KMS-11 (cell line): ENCODE measurements around the gene PCNT.

Experiments
- H2AFZ ChIP-seq: fragments of 200-600 bp; sonication (generic); 2 replicates; pipeline ENCODE4 v1.6.1; 2016; ENCODE audit warnings: antibody characterized with exemption, mixed run types, low read depth
- H3K27ac ChIP-seq: fragments of 200-600 bp; sonication (generic); 2 replicates; pipeline ENCODE4 v1.6.1; 2016; ENCODE audit warnings: mild to moderate bottlenecking, mixed run types
- H3K27me3 ChIP-seq: fragments of 200-600 bp; sonication (generic); 2 replicates; pipeline ENCODE4 v1.6.1; 2017; ENCODE audit warnings: mild to moderate bottlenecking, low read depth, mixed run types, moderate library complexity; ENCODE audit not compliant: insufficient read depth
- H3K36me3 ChIP-seq: fragments of 200-600 bp; sonication (generic); 2 replicates; pipeline ENCODE4 v1.6.1; 2017; ENCODE audit warnings: mild to moderate bottlenecking, mixed run types; ENCODE audit not compliant: insufficient read depth
- H3K4me1 ChIP-seq: fragments of 200-600 bp; sonication (generic); 2 replicates; pipeline ENCODE4 v1.6.1; 2016; ENCODE audit warnings: mild to moderate bottlenecking, low read depth, mixed run types; ENCODE audit not compliant: poor library complexity, severe bottlenecking
- H3K4me2 ChIP-seq: fragments of 200-600 bp; sonication (generic); 2 replicates; pipeline ENCODE4 v1.7.0; 2016; ENCODE audit warnings: mild to moderate bottlenecking, mixed run types
- H3K4me3 ChIP-seq: fragments of 200-600 bp; sonication (generic); IDR thresholded peaks from 2 replicates; pipeline ENCODE4 v1.6.1; 2017; ENCODE audit warnings: low read depth, low read length, mixed read lengths; ENCODE audit not compliant: insufficient read depth
- H3K79me2 ChIP-seq: fragments of 200-600 bp; sonication (generic); 2 replicates; pipeline ENCODE4 v1.6.1; 2016; ENCODE audit warnings: low read depth, mixed run types; ENCODE audit not compliant: insufficient read depth
- H3K9ac ChIP-seq: fragments of 200-600 bp; sonication (generic); 2 replicates; pipeline ENCODE4 v1.6.1; 2016; ENCODE audit warnings: mild to moderate bottlenecking, mixed run types
- H4K20me1 ChIP-seq: fragments of 200-600 bp; sonication (generic); 2 replicates; pipeline ENCODE4 v1.6.1; 2016; ENCODE audit warnings: mild to moderate bottlenecking, mixed run types; ENCODE audit not compliant: insufficient read depth
- CTCF ChIP-seq: fragments of 200-600 bp; sonication (generic); conservative IDR thresholded peaks from 2 replicates; pipeline ENCODE4 v1.6.1; 2017; ENCODE audit warnings: low read depth, mild to moderate bottlenecking, antibody characterized with exemption, low read length, moderate library complexity, mixed read lengths

Gene PCNT

GRCh38 chr21:46320331-46320801, 3.6 kb upstream of the PCNT start:
- peaks cover 6% of the 10 kb centered on the region for H4K20me1 ChIP-seq
- peaks cover 40% of the 10 kb centered on the region for H3K79me2 ChIP-seq
- H3K9ac ChIP-seq: no peak overlapping the region
- no peak overlapping the region for H3K27ac ChIP-seq
- peaks cover 21% of the 10 kb centered on the region for H3K4me1 ChIP-seq
- no peak overlapping the region for H2AFZ ChIP-seq
- no peak overlapping the region for H3K4me3 ChIP-seq
- no peaks in the 10 kb centered on the region for H3K27me3 ChIP-seq
- no peak for TF ChIP-seq CTCF
- H3K4me2 ChIP-seq: no peak overlapping the region
- H3K36me3 ChIP-seq: no peaks in the 10 kb centered on the region

GRCh38 chr21:46322351-46323226, 1.4 kb upstream of the PCNT start:
- Histone ChIP-seq H2AFZ (0 out of 2 replicates have a peak overlapping the region, but pooled peaks have one; percentile 16), H3K36me3 (peaks cover 3% of the 10 kb centered on the region; the same call in 1 of the 2 replicates), H3K4me3 (peak overlapping the region; percentile 69), H3K4me1 (peaks cover 33% of the 10 kb centered on the region), H4K20me1 (peaks cover 6% of the 10 kb centered on the region), H3K4me2 (peak overlapping the region; percentile 81), H3K9ac (peak overlapping the region; percentile 94), H3K79me2 (peaks cover 58% of the 10 kb centered on the region), H3K27ac (peak overlapping the region; percentile 91), H3K27me3 (no peaks in the 10 kb centered on the region)
- TF ChIP-seq CTCF: no peak

- Histone ChIP-seq H3K79me2 (peaks cover 64% of the 10 kb centered on the region), H3K27me3 (no peaks in the 10 kb centered on the region), H3K9ac (peak overlapping the region; percentile 94), H3K4me2 (peak overlapping the region; percentile 81), H3K36me3 (peaks cover 4% of the 10 kb centered on the region; the same call in 1 of the 2 replicates), H2AFZ (0 out of 2 replicates have a peak overlapping the region, but pooled peaks have one; percentile 16), H3K4me1 (peaks cover 33% of the 10 kb centered on the region), H3K4me3 (peak overlapping the region; percentile 69), H4K20me1 (peaks cover 6% of the 10 kb centered on the region), H3K27ac (peak overlapping the region; percentile 91)
- TF ChIP-seq CTCF: no peak
These were observed 688 bp upstream of the PCNT start for GRCh38 chr21:46323227-46323709.

- Histone ChIP-seq H3K27me3 (no peaks in the 10 kb centered on the region), H2AFZ (peak overlapping the region; percentile 53), H3K36me3 (peaks cover 4% of the 10 kb centered on the region; the same call in 1 of the 2 replicates)
These were observed 575 bp downstream of the PCNT start for GRCh38 chr21:46324390-46325072.

More at GRCh38 chr21:46324390-46325072, 575 bp downstream of the PCNT start:
- TF ChIP-seq CTCF: no peak
- Histone ChIP-seq H4K20me1 (peaks cover 6% of the 10 kb centered on the region), H3K4me3 (no peak overlapping the region), H3K9ac (peak overlapping the region; percentile 94), H3K4me2 (peak overlapping the region; percentile 88), H3K27ac (peak overlapping the region; percentile 91), H3K4me1 (peaks cover 33% of the 10 kb centered on the region), H3K79me2 (peaks cover 75% of the 10 kb centered on the region)
